COLO668 (cell line): ENCODE results near the gene ROBO1.

ENCODE experiments used
- DNase-seq: peaks from one replicate; lab custom pipeline; 2025; ENCODE audit not compliant: unreplicated experiment; lab: John Stamatoyannopoulos, UW

Gene ROBO1

DNA sequence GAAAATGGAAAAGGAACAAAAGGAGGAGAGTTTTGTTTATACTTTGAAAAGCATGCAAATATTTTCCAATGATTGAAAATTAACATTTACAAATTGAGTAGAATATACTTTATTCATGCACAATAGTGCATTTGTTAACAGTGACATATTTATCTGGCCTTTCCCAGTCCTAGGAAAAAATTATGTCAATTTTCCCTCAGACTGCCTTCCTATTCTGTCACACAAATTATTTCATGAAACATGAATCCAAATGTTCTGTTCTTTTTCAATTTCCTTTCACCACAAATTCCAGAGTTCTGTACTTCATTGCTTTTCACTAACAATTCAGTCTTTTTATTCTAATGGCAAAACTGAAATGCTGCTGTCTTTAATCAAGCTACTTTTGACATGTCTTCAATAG, 945.1 kb downstream of the ROBO1 start:
- no peak for DNase-seq

DNA sequence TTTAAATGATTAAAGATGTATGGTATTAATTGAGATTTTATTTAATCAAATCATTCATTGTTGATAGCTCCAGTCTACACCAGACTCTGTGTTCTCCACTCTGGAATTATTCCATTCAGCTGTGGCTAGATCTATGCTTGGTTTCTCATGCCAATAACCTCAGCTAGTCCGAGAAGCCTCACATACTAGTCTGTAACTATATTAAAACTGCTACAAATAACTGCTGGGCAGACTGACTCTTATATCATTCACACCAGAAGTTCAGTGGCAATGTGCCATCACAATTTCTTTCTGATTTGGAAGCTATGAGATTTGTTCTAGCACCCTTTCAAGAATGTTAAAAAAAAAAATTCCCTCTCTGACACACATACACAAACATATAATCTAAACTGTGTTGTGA, 947.3 kb downstream of the ROBO1 start:
- DNase-seq: no peak

DNA sequence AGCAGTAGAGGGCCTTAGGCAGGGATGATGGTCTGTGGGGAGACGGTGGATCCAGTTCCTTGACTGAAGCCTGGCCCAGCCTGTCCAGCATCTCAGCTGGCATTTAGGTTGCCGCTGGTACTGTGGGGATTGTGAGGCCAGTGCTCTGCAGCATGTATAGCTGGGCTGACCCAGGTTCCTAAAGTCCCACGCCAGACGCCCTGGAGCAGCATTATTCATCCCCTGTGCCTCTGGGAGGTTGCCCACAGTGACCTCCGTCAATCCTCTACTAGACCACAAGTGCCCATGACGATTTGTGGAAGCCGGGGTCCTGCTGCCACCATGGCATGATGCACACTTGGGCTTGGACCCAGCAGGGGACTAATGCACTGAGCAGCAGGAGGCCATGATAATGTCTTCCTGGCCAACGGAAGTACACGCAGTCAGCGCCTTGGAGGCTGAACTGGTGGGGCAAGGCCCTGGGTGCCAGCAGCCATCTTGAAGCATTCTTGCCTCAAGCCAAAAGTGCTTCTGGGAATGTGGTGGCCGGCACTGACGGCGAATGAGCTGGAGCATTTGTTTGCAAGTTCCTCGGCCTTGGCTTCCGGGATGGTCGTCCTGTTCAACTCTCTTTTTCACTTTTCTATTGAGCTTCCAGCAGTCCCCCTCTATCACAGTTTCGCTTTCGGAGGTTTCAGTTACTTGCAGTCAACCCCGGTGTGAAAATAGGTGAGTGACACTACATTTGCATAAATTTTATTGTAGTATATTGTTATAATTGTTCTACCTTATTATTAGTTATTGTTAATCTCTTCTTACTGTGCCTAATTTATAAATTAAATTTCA, 949.4 kb downstream of the ROBO1 start:
- DNase-seq: no peak

DNA sequence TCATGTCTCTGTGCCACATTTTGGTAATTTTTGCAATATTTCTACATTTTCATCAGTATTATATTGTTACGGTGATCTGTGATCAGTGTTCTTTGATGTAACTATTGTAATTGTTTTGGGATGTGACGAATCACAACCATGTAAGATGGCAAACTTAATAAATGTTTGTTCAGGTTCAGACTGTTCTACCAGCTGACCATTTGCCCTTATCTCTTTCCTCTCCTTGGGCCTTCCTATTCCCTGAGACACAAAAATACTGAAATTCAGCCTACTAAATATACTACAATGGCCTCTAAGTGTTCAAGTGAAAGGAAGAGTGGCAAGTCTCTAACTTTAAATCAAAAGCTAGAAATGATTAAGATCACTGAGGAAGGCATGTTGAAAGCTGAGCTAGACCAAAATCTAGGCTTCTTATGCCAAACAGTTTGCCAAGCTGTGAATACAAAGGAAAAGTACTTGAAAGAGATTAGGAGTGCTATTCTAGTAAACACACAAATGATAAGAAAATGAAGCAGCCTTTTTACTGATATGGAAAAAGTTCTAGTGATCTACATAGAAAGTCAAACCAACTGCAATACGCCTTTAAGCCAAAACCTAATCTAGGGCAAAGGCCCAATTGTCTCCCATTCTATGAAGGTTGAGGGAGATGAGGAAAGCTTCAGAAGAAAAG, 952.8 kb downstream of the ROBO1 start:
- DNase-seq: no peak

DNA sequence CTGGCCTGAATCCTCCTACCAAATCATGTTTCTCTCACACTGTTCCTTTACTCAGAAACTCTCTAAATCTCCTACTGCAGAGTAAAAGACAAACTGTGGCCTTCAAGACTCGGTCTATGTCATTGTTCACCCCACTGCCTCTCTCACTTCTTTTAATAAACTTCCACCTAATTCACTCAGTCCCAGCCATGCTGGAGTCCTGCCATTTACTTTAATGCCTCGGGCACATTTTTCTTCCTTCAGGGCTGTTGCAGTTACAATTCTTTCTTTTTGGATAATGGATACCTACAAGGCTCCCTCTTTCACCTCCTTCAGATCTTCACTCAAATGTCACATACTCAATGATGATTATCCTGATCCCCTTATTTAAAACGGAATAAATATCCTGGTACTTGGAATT, 955.6 kb downstream of the ROBO1 start:
- DNase-seq: no peak

DNA sequence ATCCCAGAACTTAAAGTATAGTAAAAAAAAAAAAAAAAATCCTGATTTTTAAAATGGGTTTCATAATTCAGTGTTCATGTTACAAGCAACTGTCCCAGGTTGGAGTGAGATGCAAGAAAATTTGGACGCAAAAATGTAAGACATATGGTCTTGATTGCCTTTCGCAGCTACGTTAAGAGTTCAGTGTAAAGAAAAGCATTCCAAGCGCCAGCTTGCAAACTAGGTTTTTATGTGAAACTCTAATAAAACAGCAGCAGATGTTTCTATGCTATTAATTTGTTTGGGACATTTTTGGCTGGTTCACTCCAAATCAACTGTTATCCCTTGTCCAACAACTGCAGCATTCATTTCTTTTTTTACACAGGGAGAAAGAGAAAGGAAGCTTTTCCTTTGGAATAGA, 957.8 kb downstream of the ROBO1 start:
- DNase-seq: no peak

DNA sequence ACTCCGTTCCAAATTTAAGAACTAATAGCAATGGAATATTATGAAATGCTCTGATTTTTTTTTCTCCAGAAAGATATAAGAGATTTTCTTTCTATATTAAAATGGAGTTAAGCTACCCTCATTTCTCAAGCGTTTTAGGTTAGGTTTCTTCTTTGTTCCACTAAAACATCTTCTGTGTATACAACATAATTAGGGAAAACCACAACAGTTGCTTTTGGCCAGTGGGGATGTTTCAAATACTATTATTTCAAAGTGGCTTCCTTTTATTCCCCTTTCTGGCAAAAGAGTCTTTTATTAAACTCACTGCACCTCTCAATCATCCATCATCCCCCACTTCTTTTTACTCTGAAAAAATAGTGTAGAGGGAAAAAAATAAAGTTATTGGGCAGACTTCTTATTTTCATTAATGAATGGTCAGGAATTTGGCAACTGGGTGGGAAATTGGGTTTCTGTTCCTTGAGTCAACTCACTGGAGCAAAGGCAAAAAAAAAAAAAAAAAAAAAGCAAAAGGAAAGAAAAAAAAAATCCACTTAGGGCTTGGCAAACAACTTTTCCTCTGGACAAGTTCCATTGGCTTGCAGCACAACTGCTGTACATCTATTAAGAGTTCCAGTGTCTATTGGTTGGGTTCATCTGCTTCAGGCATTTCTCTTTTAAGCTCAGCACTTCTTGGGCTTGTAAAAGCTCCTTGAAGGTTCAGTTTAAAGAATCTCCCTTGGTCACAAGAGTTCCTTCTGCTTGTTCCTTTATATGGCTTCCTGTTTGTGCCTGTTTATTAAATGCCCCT, 963.4 kb downstream of the ROBO1 start:
- no peak for DNase-seq

DNA sequence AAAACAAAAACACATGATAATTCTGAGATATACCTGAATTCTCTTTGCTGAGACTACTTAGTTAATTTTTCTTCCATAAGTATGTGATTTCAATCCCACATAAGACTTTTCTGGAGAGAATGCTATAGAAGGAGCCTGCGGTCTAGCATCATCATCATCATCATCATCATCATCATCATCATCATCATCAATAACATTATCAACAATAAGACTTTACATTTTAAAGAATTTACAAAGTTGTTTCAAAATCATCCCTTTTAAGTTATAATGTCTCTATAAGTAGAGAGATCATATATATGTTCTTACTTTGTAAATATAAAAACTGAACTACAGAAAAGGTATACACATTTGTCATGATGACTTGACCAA, 965.3 kb downstream of the ROBO1 start:
- no peak for DNase-seq

DNA sequence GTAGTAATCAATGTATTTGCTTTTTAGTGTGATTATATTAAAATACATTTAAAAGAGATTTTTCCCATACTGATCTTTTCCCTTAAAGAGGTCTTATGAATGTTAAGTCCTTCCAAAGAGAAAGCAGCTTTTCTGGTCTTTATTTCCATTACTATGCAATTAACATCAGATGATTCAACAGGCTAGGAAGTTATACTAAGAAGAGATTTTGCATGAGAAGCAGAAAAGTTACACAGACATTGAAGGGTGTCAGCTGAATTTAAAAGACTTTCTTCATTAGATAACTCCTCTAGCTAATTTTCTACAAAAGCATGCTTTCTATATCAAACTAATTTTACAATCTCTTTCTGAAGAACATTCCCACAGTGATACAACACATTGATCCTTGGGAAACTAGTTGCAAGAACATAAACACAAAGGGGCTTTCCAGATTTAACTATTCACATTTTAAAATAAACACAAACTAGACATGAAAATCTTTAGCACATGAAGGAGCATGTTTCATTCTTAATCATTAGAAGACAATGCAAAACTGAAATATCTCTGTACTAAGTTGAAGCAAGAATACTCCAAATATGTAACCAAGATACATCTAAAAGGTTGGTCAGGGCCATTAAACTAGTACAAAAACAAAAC, 965.8 kb downstream of the ROBO1 start:
- DNase-seq: no peak

DNA sequence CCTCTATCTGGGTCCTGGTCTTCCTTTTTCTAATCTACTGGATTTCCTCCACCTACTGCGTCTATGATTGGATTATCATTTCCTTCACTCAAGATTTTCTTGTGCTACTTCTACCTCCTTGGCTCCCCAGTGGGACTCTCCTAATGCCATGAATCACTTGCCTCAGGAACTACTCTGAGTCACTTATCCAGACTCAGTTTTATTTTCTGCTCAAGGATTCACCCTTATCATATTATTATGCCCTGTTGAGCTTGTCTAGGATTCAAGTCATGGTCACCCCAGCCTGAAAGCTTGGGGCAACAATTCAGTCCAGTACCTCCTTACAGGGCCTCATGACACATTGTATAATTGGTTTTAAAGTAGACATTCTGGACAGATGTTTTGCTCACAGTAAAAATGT, 968.1 kb downstream of the ROBO1 start:
- no peak for DNase-seq

DNA sequence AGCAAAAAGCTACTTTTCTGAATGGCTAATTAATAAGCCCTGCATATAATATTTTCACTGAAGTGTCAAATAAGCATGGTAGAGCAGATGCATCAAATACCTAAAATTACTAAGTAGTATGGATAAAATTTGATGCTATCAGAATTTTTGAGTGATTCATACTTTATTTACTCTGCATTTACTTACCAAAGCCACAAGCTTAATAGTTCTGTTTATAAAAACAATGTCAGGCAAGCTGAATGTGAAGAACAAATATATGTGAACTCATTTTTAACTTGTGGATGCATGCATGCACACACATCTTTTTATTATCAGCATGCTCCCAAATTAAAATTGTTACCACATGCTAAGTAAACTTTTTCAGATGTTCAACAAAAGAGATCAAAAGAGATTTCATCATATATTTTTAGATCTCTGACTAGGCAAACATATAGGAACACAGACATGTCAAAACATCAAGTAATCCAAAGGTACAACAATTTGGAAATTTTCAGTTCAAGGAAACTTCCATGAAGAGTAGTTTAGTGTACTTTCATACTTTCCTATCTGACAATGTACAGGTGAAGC, 969.4 kb downstream of the ROBO1 start:
- DNase-seq: no peak

DNA sequence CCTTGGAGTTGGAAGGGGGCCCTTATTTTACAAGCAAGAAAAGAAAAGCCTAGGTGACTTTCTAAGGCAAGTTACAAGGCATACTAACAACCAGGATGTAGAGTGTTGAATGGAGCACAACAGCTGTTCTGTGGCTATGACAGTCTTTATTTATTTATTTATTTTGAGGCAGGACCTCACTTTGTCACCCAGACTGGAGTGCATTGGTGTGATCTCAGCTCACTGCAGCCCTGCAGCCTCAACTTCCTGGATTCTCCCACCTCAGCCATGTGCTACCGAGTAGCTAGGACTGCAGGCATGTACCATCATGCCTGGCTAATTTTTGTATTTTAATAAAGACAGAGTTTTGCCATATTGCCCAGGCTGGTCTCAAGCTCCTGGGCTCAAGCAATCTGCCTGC, 973.4 kb downstream of the ROBO1 start:
- peak; percentile 6 for DNase-seq

DNA sequence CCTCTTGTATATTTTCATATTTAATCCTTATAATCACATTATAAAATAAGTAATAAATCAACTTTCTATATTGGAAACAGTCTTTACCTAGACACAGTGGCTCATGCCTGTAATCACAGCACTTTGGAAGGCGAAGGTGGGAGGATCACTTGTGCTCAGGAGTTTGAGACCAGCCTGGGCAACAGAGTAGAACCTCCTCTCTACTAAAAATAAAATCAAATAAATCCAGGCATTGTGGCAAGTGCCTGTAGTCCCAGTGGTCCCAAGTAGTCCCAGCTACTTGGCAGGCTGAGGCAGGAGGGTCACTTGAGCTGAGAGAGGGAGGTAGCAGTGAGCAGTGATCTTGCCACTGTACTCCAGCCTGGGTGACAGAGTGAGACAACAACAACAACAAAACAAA, 975.1 kb downstream of the ROBO1 start:
- no peak for DNase-seq

DNA sequence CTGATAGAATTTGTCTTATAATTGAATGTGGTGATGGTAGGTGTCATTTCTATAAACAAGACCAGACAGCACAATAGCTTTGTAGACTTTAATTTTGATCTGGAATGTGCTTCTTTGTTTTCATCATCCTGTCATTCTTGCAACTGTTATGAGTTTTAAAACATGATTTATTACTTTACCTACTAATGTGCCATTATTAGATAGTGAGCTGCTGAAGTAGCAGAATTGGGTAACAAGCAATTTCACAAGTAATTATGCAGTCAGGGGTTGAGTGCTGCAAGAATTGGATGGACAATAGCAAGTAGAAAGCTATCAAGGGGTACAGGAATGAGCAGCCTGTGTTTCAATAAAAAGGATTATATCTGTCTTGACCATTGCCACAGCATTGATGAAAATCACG, 975.6 kb downstream of the ROBO1 start:
- DNase-seq: no peak

DNA sequence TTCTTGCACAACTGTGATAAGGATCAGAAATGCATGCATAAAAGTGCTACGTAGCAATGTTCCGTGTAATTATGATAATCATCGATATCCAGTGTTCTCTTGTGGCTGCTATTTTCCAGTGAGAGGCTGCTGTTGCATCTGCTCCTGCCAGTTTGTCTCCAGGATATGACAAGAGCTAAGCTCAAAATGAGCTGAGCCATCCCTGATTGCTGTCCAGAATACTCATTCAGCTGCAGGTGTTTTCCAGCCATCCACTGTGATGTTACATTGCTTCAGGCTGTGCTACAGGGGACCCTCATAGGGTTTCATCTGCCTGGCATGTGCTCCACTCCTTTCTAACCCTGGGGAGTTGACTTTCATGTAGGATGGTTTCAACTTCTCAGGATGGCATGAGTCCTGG, 976.0 kb downstream of the ROBO1 start:
- DNase-seq: no peak

DNA sequence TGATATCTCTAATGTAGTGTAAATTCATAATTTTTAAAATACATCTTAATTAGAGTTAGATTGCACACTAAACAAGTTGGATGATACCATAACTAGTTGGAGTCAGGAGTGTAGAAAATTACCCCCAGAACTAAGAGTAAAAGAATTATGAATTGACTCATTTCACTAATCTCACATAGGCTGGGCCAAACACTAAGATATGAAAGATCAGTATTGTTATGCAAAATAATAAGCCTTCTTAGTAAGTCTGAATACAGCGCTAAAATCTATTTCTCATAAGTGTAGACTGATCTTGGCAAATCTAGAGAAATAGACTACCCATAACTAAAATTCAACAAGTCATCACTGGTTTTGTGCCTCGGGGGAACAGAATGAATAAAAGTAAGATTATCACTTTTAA, 979.0 kb downstream of the ROBO1 start:
- no peak for DNase-seq

DNA sequence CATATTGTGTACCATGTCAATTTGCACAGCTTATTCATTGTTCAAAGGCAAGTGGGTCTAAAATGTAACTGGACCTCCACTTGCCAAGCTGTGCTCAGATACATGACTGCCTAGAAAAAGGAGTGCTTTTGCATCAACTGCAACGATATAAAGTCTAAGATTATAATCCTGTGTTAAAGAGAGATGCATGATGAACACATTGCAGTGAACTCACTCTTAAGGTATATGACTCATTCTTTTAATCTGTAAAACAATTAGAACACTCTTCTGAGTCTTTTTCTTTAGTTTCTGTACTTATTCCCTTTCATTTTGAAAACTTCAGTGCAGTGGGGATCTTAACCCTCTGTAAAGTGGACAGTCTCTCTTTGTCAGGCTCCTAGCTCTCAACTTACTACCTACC, 982.8 kb downstream of the ROBO1 start:
- DNase-seq: no peak

DNA sequence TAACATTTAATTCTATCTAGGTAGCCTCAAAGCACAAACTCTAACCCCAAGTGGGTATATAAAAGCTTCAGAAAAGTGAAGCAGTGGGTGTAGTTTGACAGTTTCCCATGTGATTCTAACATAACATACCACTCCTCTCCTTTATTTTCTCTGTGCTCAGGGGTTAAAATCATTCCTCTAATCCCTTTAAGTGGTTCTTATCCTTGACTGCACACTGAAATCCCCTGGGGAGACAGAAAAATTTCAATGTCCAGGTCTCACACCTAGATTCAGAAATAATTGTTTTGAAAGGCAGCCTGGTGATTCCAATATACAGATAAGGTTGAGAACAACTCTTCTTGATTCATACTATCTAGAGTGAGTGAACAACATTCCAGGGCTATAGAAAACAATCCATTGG, 986.4 kb downstream of the ROBO1 start:
- DNase-seq: no peak

DNA sequence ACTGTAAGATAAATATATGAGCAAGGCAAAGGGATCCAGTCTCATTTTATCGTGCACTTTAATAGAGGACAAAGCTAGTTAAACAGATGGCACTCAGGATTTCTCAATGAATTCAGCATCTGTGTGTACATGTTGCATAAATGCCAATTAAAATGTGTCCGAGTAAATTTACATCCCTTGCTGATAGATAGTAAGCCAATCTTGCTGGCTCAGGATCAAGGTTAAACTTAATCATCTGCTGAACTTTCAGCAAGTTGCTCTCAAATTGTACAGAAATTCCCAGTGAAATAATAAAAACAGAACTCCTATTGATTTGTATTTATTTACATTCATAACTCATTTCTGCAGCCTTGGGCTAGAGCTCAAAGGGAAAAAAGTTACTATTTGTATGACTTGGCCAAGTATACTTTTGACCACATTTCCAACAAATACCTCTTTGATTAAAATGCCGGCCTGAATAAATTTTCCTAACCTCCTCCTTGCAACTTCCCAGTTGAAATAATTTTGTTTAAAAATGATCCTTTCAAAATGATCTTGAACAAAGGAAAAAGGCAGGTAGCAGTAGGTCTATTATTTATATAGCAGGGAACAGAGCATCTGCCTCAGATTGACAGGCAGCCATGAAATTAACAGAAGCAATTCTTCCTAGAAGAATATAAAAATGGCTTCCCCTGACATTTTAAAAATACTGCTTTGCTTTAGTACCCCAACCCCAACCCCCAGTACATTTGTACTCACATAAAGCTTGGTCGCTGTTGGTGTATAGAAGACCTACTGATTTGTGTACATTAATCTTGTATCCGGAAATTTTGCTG, 1001.9 kb downstream of the ROBO1 start:
- DNase-seq: no peak

DNA sequence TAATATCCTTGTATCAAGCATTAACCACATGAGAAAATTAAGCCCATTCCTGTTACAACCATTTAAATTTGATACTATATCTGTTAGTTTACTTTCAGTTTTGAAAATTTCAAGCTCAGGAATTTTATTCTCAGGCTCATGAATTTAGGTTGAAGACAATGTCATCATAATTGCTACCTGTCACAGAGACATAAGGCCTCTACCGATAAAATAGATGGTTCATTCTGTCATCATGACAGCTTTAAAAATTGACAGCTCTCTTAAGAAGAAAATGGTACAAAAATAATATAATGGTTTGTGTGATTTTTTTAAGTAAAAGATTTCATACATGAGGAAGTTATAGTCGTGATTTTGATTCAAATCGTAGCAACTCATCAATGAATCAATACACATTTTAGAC, 1003.2 kb downstream of the ROBO1 start:
- DNase-seq: no peak
